GM18511 (cell line): ENCODE data around the gene KLHDC7B.

Experiments used
- ATAC-seq: cut with Tn5 transposase; IDR thresholded peaks from one replicate; pipeline ENCODE4 v1.9.1; 2021; ENCODE audit warnings: mild to moderate bottlenecking, moderate library complexity; ENCODE audit not compliant: unreplicated experiment

Gene KLHDC7B

GRCh38 chr22:50545522-50546325, at the start of gene KLHDC7B:
Gene KLHDC7B (plus strand): TSS chr22:50545899. CDS start chr22:50546244, 345 bp downstream.
- ATAC-seq, result no peak

DNA sequence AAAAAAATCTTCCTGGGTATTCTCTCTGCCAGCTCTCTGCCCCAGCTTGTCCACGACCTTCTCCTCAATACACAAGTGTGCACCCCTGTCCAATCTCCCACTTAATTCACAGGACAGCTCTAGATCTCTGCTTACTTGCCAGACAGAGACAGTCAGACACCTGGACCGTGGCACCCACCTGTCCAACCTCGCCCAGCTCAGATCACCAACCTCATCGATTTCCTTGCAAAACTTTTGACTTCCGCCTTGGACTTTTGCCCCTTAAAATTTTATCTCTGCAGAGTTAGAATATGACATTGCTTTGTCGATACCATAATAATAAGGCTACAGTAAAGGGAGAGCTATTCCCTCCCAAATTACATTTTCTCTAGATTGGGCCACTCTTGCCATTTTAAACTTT, 48.6 kb upstream of the KLHDC7B start:
- ATAC-seq, result no peak

- no peak for ATAC-seq
Observed at GRCh38 chr22:50498322-50498890, 47.3 kb upstream of the KLHDC7B start.

DNA sequence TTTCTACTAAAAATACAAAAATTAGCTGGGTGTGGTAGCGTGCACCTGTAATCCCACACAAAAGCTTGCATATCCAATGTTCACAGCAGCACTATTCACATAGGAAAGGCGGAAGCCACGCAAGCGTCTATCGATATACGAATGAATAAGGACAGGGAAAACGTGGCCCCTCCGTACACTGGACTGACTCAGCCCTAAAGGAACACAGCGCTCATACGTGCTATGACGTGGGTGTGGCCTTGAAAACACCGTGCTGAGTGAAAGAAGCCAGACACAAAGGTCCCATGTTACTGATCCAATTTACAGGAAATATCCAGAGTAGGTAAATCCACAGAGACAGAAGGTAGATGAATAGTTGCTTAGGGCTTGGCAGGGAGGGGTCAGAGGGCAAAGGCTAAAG, 45.2 kb upstream of the KLHDC7B start:
- no peak for ATAC-seq

DNA sequence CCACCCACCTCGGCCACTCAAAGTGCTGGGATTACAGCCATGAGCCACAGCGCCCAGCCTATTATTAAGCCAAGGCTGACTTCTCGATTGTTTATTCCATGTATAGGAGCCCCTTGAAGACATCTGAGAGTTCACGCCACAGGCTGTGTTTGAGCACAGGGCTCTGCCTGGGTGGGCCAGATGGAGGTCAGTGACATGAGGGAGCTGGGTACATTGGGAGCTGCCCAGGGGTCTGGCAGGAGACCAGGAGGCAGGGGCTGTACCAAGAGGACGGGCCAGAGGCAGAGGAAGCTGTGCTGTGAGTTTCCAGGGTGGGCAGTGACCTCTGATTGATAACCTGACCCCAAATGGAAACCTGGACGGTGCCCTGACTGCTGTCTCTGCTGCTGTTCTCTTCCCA, 43.6 kb upstream of the KLHDC7B start:
- ATAC-seq, result no peak

DNA sequence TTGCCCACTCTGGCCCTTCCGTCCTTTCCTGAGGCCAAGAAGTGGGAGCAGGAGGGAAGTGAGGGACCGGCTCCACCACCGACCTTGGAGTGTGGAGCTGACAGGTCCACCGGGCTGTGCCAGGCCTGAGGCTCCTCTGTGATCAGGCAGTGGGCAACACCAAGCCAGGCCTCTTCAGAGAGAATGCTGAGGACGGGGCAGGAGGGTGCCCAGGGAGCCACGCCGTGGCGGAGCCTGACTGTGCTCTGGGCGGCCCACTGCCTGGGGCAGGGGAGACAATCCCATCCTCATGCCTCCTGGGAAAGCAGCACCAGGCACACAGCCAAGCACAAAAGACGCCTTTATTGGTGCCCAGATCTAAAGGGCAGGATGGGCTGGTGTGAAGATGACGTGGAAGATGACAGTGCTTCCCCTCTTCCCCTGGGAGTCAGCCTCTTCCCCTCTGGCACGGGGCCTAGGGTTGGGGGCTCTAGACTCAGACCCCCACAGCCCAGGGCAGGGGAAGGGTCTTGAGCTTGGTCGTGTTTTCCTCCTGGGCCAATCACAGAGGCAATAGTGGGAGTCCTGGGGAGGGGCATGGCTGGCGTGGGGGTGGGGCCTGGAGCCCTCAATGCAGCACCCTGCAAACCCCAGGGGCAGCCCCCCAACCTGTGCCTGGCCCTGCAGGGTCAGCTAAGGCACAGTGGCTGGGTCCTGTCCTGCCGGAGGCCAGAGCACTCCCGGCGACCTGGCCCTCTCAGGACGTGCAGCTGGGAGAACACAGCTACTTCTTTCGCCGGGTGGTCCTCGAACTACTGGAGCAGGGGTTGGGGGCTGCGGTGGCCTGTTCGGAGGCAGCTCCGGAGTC, 42.8 kb upstream of the KLHDC7B start:
- no peak for ATAC-seq

- ATAC-seq, result no peak
Observed at GRCh38 chr22:50503475-50504145, 42.1 kb upstream of the KLHDC7B start.

- ATAC-seq, result no peak
Observed at GRCh38 chr22:50504369-50505211, 41.1 kb upstream of the KLHDC7B start.

DNA sequence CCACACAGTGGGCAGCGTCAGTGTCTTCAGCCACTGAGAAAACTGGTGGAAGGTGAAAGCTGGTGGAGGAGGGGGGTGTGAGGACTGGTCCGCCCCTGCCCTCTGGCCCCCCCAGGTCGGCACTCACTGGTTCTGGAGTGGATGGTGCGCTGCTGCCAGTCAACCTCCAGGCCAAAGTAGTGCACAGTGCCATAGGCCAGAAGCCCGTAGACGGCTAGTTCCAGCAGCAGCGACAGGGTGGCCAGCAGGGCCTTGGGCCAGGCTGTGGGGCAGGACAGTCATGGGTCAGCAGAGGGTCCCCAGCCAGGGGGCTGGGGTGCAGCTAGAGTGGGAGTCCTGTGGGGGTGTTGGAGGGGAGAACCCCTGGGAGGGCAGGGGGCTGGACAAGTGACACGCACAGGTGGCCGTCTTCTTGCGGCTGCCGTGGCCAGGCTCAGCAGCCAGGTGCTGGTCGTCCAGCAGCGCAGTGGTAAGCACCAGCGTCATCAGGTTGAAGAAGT, 40.4 kb upstream of the KLHDC7B start:
- no peak for ATAC-seq

GRCh38 chr22:50505776-50506610, 39.7 kb upstream of the KLHDC7B start:
- ATAC-seq, result no peak

DNA sequence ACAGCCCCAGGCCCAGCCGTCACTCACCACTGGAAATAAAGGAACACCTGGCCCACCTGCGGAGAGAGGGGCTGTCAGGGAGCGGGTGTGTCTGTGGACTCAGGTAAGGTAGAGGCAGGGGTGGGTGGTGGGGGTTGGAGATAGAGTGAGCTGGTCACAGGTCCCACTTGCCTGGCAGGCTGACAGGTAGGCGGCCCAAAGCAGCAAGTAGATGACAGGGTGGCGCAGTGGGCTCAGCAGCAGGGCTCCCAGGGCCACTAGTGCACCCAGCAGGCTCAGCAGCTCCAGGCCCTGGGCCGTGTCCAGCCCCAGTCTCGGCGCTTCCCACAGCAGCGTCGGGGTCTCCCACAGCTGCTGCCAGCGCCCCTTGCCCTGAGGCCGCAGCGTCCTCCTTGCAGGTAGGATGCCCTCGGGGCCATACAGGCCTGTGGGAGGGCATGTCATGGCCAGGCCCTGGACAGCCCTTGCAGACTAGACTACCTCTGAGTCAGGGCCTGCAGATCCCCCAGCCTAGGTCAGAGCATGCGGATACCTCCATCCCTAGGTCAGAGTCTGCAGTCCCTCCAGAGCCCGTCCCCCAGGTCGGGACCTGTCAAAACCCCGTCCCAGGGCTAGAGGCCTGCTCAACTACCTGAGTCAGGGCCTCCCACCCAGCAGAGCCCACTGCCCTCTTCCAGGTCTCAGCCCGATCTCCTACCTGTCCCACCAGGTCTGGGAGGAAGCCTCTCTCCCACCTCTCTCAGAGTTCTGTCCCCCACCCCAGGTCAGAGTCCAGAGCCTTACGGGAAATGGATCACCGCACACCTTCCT, 38.9 kb upstream of the KLHDC7B start:
- ATAC-seq, result no peak

DNA sequence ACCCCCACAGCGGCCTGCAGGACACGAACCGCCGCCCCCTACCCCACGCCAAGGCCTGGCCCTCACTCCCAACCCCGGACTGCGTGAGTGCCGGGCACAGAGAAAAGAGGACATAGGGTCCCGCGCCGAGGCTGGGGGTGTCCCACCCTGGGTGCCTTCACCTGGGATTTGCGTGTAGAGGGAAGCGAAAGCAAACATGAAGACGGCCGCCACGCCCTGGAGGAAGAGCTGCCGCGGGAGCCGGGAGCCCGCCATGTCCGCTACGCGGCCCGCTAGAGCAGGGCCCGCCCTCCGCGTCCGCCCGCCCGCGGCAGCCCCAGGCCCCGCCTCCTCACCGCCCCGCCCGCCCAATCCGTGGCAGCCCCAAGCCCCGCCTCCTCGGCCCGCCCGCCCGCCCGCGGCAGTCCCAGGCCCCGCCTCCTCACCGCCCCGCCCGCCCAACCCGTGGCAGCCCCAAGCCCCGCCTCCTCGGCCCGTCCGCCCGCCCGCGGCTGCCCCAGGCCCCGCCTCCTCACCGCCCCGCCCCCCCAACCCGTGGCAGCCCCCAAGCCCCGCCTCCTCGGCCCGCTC, 38.2 kb upstream of the KLHDC7B start, which contains the start of gene LMF2:
LMF2 (minus strand) TSS at position 282 of the 570 bp plus-strand sequence; CDS start at position 255, 27 bp downstream.
- peak; percentile 63 for ATAC-seq

DNA sequence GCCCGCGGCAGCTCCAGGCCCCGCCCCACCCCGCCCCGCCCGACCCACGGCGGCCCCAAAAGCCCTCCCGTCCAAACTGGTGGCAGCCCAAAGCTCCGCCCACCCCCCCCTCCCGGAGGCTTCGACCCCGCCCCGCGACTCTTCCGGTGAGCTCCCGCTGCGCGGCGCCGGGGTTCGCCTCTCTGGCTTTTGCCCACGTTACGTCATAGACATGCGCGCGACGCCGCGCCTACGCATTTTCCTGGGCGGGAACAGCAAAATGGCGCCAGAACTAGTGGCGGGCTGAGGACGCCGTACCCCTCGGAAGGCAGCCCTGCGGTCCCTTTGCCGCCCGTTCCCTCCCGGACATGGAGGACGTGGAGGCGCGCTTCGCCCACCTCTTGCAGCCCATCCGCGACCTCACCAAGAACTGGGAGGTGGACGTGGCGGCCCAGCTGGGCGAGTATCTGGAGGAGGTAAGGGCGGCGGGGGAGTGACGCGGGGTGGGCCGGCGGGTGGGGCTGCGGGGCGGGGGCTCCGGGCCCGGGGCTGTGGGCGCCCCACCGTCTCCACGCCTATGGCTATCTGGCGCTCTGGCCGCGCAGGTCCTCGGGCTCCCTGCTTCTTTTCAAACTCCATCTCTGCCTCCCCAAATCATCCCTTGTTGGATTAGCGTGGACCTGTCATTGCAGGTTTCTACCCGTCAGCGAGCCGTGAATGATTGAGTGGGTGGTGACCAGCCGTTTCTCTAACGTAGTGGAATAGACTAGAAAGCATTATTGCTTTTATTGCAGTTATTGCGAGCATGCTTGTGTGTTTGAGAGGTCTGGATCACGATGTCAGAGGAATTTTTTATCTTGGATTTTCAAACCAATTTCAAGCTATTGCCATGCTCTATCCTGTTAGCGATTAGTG, 37.5 kb upstream of the KLHDC7B start, which contains the start of gene NCAPH2:
NCAPH2 (plus strand) TSS at position 234 of the 894 bp plus-strand sequence; CDS start at position 348, 114 bp downstream.
- ATAC-seq, result peak; percentile 71

- ATAC-seq, result no peak
Observed at GRCh38 chr22:50508897-50509296, 36.8 kb upstream of the KLHDC7B start.

DNA sequence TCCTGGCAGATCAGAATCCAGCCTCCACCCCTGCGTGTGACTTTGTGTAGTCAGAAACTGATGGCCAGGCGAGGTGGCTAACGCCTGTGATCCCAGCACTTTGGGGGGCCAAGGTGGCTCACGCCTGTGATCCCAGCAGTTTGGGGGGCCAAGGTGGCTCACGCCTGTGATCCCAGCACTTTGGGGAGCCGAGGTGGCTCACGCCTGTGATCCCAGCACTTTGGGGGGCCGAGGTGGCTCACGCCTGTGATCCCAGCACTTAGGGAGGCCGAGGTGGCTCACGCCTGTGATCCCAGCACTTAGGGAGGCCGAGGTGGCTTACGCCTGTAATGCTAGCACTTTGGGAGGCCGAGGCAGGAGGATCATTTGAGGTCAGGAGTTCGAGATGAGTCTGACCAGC, 32.5 kb upstream of the KLHDC7B start:
- no peak for ATAC-seq

DNA sequence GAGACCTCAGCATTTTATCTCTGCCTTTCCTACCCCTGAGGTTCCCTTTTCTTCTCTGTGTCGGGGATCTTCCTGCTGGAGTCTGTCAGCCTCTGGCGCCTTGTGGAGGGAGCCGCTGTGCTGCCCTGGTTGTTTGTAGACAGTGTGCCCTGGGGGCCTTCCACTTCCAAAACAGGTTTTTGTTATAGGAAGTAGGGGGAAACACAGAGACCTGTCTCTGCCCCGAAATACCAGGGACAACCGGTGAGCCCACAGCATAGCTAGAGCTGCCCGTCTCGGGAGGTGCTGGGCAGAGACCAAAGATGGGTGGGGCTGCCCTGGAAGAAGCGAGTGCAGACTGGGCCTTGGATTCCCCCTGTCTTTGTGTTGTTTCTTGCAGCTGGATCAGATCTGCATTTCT, 29.6 kb upstream of the KLHDC7B start:
- no peak for ATAC-seq

DNA sequence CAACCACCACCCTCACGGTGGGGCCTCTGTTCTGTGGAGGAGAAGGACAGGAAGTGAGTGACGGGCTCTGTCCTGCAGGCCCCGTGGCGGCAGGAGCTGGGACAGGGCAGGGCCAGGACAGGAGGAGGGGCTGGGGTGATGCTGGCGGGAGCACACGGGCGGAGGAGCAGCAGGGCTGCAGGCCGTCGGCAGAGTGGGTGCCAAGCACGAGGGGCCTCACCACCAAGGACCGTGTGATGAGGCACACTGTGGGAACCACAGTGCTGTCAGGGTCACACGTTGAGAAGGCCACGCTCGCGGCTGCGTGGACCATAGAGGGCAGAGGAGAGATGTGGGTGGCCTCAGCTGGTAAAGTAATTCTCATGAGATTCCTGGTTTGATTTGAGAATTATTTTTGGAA, 28.8 kb upstream of the KLHDC7B start:
- ATAC-seq, result no peak
